NOMO-1 treated with DMSO at 0.1 percent for 48 hours (cell line): ENCODE data around the gene PGP.

Experiments used
- DNase-seq: peaks from one replicate; lab custom pipeline; 2025; ENCODE audit not compliant: unreplicated experiment; lab: John Stamatoyannopoulos, UW

Gene PGP

GRCh38 chr16:2184346-2184745 lies 30.3 kb downstream of the PGP start:
- DNase-seq = no peak

DNA sequence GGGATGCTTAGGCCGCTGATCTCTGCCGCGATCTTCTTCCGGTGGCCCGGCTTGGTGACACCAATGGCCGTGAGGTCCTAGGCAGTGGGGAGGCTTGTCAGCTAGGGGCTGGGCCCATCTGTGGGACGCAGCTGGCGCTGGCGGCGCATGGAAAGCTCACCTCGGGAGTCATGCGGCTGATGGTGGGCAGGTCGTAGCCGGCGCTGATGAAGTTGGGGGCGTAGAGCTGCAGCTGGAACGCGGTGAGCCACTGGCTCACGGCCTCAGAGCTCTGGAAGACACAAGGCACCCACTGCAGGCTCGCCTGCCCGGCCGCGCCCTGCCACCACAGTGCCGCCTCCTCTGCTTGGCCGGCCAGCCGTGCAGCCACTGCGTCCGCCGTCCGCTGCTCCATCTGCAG lies 31.0 kb downstream of the PGP start:
- no peak for DNase-seq

GRCh38 chr16:2181952-2182351 lies 32.7 kb downstream of the PGP start:
- DNase-seq = no peak

DNA sequence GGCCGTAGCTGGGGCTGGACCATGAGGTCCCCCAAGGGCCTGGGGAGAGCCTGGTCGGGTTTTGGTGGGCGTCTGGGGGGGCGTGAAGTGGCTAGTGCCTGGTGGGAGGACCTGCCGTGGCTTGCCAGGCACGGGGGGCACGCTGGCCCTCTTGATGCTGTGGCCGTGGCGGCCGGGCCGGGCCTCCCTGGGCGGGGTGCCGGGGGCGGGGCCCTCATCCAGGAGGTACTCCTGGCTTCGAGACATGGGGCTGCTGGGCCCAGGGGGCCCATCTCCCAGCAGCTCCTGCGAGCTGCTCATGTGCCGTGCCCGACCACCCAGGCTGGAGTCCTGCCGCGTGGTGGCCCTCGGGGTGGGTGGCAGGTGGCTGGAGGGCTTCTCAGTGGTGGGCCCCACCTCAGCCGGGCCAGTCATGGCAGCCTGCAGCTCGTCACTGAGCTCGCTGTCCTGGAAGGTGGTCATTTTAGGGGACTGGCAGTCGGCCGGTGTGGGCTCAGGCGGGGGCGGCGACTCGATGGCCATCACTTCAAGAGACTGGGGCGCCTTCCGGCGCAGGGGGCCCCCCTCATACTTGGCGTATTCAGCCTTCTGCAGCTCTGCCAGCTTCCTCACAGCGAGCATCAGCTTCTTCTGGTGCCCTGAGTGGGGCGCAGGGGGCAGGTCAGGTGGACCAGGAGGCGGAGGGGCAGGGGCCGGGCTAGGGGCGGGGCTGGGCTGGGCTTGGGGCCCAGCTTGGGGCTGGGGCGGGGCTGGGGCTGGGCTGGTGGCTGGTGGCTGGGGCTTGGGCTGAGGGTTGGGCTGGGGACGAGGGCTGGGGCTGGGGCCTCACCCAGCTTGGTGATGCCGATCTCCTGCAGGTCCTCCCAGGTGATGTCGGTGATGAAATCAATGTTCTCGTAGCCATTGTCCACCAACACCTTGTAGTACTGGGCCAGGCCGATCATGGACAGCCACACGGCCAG lies 33.4 kb downstream of the PGP start:
- DNase-seq = no peak

DNA sequence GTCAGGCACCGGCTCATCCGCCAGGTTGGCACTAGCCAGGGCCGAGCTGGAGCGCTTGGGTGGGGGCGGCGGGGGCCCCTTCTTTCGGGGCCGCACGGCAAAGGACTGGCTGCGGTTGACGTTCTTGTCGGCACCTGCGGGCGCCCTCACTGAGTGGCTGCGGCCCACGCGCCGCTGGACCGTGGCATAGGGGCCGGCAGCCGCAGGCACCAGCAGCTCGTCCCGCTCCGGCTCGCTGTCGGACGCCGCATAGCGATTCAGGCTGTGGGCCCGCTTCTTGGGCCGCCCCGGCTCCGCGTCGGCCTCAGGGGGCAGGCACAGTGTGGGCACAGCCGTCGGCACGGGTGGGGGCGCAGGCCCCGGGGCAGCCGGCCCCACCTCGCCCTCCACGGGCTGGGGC lies 34.2 kb downstream of the PGP start:
- no peak for DNase-seq

GRCh38 chr16:2179576-2179975 lies 35.1 kb downstream of the PGP start:
- DNase-seq = no peak

DNA sequence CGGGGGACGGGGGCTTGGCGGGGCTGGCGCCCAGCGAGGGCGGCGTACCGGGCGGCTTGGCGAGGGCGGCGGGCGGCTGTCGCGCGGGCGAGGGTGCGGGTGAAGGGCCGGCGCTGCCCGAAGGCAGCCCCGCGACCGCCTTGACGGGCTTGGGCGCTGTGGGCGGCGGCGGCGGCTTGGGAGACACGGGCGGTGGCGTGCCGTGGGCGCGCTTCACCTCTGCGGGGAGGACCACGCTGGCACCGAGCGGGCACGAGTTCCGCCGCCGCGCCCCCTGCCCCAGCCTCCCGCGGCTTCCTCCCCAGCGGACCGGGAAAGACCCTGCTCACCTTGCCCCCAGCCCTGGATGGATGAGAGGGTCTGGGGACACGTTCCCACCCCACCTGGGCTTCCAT lies 35.5 kb downstream of the PGP start:
- DNase-seq = no peak

GRCh38 chr16:2178321-2179106 lies 36.1 kb downstream of the PGP start:
- DNase-seq = no peak

- no peak for DNase-seq
Measured at GRCh38 chr16:2177561-2177960, 37.1 kb downstream of the PGP start.

- no peak for DNase-seq
Measured at GRCh38 chr16:2177101-2177500, 37.5 kb downstream of the PGP start.

GRCh38 chr16:2176047-2176446 lies 38.6 kb downstream of the PGP start:
- DNase-seq = no peak

DNA sequence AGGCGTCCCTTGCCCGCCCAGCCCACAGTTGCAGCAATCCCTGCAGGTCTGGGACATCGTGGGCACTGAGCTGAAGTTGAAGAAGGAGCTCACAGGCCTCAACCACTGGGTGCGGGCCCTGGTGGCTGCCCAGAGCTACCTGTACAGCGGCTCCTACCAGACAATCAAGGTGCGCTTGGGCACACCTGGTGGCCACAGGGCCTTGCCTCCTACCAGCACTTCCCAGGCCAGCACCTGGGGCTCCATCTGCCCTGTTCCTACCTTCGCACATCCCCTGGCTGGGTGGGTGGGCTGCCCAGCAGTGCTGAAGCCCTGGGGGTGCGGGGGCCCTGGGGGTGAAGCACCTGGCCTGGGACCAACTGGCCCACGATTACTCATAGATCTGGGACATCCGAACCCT lies 39.2 kb downstream of the PGP start:
- no peak for DNase-seq

GRCh38 chr16:2174396-2175131 lies 40.1 kb downstream of the PGP start:
- no peak for DNase-seq

GRCh38 chr16:2173916-2174315 lies 40.7 kb downstream of the PGP start:
- DNase-seq = no peak

GRCh38 chr16:2173366-2173765 lies 41.3 kb downstream of the PGP start:
- DNase-seq = no peak

GRCh38 chr16:2172688-2173335 lies 41.8 kb downstream of the PGP start:
- no peak for DNase-seq

GRCh38 chr16:2171601-2172178 lies 43.0 kb downstream of the PGP start:
- DNase-seq = no peak

- DNase-seq = no peak
Measured at GRCh38 chr16:2170587-2171435, 43.8 kb downstream of the PGP start.

- DNase-seq = no peak
Measured at GRCh38 chr16:2170080-2170479, 44.6 kb downstream of the PGP start.
